Nucleus accumbens (tissue), 56 donors: ENCODE measurements around the gene GBA2.
A peak's percentile ranks its signal among the peaks of the same experiment; 100 is the strongest.

Experiments
- DNase-seq, 56 donors: peaks; one replicate each; lab custom pipeline; 2025; lab: John Stamatoyannopoulos, UW

The GBA2 gene

GRCh38 chr9:35767458-35767857, 18.4 kb upstream of the GBA2 start:
- DNase-seq = no peak

DNA sequence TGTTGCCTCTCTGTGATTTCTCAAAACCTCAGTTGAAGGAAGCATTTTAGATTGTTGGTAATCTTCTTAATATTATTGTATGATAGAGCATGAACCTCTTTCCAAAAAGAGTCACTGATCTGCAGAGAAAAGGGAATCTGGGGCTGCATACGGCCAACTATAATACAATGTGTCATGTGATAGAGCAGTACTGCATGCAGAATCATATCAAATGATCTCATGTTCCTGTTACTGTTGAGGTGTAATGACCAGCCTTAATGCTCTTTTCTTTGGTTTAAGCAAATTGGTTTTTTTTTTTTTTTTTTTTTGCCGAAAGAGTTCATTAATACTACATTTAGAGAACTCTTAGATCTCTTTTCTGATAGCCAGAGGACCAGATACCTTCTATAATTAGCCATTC, 18.0 kb upstream of the GBA2 start:
- DNase-seq = no peak

GRCh38 chr9:35763803-35764202, 14.8 kb upstream of the GBA2 start:
- DNase-seq = no peak

DNA sequence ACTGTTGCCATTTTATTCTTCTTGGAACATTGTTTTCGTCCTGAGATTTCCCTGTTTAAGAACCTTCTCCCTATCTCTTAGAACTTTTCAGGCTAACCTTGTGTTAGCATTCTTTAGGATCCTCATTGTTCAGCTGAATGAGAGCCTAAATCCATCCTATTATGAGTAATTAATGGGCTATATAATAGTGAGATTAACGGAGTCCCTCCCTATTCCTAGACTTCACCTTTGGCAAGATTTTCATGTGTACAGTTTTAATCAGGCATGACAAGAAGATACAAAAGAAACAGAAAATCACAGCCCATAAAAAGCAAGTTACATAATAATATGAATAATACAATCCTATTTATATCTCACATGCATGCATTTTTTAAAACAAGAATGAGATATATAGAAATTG, 14.2 kb upstream of the GBA2 start:
- no peak for DNase-seq

GRCh38 chr9:35760651-35761050, 11.6 kb upstream of the GBA2 start:
- DNase-seq = no peak

DNA sequence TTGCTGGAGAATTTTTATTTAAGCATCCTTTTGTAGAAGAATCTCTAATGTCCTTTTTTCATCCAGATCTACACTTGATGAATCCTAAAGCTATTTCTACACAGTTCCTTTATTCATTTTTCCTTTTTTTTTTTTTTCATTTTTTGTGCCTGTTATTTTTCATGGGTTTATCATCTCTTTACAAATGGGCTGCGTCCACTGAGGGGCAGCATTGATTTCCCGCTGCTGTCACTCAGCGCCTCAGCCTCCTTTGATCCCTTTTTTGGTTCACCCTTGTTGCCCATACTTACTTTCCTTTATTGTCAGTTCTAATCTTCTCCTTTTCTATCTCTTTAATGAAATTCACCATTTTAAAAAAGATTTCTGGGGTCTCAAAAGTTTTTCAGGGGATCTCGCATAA, 10.8 kb upstream of the GBA2 start:
- DNase-seq = no peak

DNA sequence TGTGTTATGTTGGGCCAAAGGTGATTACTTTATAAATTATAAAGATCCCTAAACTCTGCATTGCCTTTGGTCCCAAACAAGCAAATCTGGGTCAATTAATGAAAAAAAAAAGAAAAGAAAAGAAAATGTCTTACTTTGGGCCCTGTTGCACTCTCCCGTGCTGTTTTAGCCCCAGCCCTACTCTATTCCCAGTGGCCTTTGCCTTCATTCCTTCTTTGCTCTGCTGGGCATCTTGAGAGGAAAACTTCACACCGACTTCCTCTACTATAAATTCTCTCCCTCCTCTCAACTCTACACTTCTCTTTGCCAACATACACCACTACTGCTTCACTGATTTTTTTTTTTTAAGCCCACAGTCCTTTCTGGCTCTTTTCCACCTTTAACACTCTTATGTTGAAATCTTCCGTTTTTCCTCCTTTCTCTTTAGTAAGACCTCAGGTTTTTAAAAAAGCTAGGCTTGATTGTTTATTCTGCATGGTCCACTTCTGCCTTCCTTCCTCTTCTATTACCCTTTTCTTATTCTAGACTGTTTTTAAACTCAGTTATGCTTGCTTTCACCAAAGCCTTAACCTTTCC, 9.5 kb upstream of the GBA2 start:
- no peak for DNase-seq

DNA sequence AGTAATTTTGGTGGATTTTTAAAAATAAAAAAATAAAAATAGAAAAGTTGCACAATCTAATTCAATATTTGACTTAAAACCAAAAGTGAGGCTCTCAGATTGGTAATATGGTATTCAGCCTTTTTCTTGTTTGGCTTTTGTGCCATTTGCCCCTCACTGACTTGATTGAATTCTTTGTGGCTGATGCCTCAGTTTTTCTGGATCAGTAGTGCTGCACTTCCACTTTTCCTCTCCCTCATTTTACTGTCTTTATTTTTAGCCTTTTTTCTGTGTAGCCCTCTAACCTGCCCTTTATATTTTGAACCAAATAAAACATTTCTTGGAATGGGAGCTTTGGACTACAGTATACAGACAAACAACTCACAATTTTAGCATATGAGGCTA, 8.9 kb upstream of the GBA2 start:
- no peak for DNase-seq

GRCh38 chr9:35757226-35757891, 8.3 kb upstream of the GBA2 start:
- DNase-seq = peak in 28 of 56 donors; percentile 10 to 70 (median 51)

DNA sequence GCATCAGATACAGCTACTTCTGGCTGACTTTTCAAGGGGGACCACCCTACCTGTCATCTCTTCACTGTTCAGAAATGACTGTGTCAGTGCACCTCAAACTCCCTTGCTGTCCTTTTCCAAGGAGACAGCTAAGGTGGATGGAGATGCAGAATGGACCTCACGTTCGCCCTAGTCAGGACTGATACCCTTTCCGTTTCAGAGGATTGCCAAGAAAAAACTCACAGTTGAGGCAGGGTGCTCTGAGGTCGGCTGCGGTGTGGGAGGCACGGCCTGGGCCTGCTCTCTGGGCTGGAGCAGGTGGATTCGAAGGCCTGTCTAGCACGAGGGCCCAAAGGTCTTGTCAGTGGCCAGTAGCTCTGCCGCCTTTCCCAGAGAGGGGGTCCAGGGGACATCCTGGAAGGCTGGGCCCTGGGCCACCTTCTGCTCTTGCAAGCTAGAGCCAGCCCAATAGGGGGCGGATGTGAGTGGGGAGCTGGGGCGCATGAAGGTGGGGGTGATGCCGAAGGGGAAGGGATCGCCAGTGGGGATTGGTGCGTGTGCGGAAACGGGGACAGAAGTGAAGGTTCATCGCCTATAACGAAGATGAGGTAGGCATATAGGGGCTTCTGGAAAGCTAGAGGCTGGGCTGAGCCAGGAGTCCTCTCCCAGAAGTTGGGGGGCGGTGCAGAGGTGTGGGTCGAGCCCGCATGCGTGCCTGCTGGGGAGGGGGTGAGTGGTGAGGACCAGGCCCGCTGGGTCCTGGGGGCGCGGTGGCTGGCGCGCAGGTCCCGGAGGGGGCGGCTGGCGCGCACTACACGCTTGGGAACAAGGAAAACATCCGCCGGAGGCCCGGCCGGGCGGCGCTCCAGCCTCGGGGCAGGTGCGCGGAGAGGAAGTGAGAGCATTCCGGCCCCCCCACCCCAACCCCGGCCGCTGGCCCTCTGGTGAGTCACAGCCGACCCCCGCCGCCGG, 7.5 kb upstream of the GBA2 start:
- peak in 46 of 56 donors; percentile 29 to 83 (median 58) for DNase-seq

DNA sequence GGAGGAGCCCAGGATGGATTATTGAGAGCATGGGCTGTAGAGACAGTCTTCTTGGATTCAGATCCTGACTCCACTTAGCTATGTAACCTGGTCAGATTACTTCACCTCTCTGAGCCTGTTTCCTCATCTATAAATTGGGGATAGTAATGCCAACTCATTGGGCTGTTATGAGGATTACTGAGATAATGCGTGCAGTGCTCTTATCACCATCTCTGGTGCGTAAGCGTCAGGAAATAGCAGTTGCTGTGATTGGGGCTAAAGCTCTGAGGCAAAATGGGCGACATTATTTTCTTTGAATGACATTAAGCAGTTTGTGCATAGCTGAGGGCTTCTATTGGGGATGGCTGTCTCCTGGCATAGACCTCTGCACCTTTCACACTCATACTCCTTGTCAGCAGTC, 6.0 kb upstream of the GBA2 start:
- DNase-seq = no peak

DNA sequence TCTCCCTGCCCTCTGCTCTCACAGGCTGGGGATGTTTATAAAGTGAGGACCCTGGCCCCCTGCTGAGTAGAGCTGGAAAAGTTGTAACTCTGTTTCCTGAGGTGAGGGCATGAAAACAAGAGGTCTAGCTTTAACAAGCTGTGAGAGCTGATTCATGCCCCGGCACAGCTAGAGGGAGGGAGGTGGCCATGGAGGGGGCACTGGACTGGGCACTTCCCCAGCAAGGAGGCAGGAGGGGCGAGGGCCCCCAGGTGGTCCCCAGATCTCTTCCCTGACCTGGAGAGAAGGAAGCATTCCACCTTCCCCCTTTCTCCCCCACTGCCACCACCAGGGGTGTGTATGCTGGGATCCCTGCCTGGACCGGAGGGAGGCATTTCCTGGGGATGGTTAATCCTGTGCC, 5.2 kb upstream of the GBA2 start, which contains the start of gene MSMP:
TSS of gene MSMP (minus strand) at position 13 of the 400 bp plus-strand sequence. CDS start 147 bp downstream, outside the sequence.
- DNase-seq = no peak

DNA sequence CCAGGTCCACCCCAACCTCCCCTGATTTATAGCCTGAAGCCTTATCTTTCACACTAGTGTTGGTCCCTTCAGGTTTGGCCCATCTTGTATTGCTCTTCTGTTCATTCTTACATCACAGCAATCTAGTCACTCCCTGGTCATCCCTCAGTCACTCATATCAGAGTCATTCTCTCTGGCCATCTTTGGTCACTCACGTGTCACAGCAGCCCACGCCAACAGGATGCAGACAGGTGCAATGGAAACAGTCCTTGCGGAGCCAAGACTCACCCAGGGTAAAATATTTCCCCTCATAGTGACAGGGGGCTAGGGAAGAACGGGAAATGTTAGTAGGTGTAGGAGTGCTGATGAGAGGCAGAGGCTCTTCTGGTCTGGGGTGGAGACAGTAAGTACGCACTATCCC, 4.4 kb upstream of the GBA2 start:
- no peak for DNase-seq

DNA sequence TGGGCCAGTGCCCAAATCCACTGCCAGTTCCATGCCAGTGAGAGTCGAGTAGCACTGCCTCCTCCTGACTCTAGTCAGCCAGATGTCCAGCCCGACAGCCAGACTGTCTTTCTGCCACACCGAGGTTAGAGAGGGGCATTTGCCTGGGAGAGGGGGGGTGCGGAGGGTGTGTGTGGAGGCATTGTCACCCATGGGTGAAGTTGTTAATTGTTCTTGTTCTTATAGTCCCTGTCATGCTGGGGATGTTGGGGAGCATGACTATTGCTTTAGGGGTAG, 1.2 kb upstream of the GBA2 start:
- DNase-seq = peak in 1 of 56 donors; percentile 16

DNA sequence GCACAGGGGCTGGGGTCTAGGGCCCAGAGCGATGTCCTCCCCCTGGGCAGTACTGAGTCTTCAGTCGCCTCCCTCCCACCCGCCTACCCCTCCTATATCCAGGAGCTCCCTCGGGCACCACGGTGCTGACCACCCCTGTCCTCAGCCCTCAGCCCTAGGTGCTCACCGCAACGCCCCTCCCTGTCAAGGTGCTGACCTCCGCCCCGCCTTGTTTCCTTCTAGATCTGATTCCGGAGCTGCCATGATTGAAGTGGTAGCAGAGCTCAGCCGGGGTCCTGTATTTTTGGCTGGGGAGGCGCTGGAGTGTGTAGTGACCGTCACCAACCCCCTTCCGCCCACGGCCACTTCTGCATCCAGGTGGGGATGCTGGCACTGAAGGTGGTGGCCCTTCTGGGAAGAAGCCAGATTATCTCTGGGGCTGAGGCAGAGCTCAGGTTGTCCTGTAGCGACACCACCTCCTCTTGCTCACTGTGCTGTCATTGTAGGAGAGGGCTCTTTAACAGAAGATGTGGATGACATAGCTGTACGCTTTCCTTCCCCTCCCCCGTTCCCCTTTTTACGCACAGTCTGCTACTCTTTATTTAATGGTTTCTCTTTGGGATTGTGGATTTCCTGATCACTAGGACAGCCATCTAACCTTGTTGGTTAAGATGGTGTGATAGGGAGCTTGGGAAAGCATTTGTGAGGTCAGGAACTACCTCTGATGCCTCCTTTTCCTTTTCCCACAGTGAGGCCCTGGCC, 657 bp upstream of the GBA2 start:
- peak in 30 of 56 donors; percentile 19 to 73 (median 50) for DNase-seq

DNA sequence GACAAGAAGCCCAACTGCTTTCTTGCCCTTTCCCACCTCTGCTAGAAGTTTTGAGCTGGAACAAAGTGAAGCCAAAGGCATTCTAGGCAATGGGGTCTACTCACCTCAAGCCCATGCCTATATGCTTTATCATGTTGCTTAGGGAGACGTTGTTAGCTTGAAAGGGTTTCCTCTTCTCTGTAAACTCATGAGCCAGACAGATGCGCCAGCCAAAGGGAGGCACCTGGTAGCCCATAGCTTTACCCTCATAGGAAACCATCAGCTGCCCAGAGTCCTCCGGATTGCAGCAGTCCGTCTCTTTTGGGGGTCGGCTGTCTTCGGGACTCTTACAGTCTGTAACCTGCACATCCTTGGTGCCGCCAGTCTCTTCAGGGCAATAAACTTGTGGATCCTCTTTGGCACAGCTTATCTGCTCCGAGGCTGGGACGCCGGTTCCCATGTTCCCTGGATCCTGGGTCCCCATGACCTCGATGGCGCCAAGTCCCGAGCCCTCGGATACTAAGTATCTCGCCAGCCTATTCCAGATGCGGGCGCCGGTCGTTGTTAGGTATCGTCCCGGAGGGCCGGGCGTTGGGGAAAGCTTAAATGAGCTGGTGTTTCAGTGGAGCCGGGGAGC, 678 bp downstream of the GBA2 start:
- peak in 2 of 56 donors; percentile 40 to 43 for DNase-seq

DNA sequence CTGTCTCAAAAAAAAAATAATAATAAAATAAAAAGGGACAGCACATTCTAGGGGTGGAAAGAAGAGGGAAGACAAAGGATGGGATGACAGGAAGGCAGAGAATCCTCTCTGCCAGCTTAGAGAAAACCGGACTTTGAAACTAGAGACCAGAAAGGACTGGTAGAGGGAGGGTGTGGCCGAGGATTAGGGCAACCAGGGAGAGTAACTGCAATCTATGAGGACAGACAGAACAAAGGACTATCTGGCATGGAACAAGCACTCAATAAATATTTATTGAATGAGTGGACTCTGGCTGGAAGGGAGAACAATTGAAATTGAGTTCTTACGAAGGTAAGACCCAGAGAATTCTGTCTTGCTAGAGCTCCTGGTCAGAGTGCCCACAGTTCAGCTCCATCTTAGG, 2.4 kb downstream of the GBA2 start:
- no peak for DNase-seq

GRCh38 chr9:35745569-35745968, 3.5 kb downstream of the GBA2 start:
- no peak for DNase-seq

DNA sequence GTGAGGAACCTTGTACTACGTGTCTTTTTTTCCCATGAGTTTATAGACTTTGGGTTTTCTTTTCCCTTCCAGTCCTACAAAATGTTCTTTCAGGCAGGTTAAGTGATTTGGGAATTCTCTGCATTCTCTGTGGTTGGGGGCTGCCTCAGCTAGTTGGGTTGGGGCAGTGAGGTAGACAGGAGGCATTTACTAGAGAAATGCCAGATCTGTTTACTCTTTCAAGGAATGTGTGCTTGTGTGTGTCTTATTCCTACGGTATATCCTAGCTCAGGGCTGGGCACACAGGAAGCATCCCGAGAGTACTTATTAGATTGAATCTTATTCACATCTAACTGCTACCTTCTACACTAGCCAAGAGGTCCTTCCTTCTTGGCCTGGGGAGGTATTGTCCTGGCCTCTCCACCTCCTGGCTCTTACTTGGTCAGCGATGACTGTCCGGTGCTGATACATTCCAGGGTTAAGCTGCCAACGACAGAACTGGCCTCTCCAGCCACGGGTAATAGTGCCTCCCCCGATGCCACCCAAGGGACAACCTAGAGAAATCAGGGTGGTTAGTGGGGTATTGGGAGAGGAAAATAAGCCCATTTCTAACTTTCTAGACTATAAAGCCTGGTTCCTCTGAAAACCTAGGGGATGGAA, 5.0 kb downstream of the GBA2 start:
- DNase-seq = no peak

- no peak for DNase-seq
Measured at GRCh38 chr9:35743452-35743851, 5.6 kb downstream of the GBA2 start.
